ENCODE data around the gene SECISBP2.

The SECISBP2 gene

GRCh38 chr9:89402695-89403427 lies 84.6 kb downstream of the SECISBP2 start:
- Histone ChIP-seq H3K27me3 (ENCODE audit: control insufficient read depth in 1 of 2, insufficient read depth in 2 of 2, low read length in 2 of 2) (no peaks in the 10 kb centered on the region), H3K9me3 (ENCODE audit: low read length) (no peaks in the 10 kb centered on the region), H3K36me3 (ENCODE audit: insufficient read depth, low read length) (no peaks in the 10 kb centered on the region), H3K4me1 (ENCODE audit: insufficient read depth, low read length) (no peaks in the 10 kb centered on the region), H3K4me3 (ENCODE audit: low read depth in 1 of 2, low read length in 2 of 2) (no peak overlapping the region), H3K9ac (ENCODE audit: low read length) (no peak overlapping the region), H3K27ac (ENCODE audit: low read depth, low read length) (no peak overlapping the region)

GRCh38 chr9:89404074-89404473 lies 85.8 kb downstream of the SECISBP2 start:
- Histone ChIP-seq H3K27me3 (ENCODE audit: control insufficient read depth in 1 of 2, insufficient read depth in 2 of 2, low read length in 2 of 2) (no peaks in the 10 kb centered on the region), H3K27ac (ENCODE audit: low read depth, low read length) (no peak overlapping the region), H3K9ac (ENCODE audit: low read length) (no peak overlapping the region), H3K4me1 (ENCODE audit: insufficient read depth, low read length) (no peaks in the 10 kb centered on the region), H3K9me3 (ENCODE audit: low read length) (no peaks in the 10 kb centered on the region), H3K4me3 (ENCODE audit: low read depth in 1 of 2, low read length in 2 of 2) (no peak overlapping the region), H3K36me3 (ENCODE audit: insufficient read depth, low read length) (no peaks in the 10 kb centered on the region)

GRCh38 chr9:89405826-89406225 lies 87.5 kb downstream of the SECISBP2 start:
- Histone ChIP-seq H3K27ac (ENCODE audit: low read depth, low read length) (no peak overlapping the region), H3K4me3 (ENCODE audit: low read depth in 1 of 2, low read length in 2 of 2) (no peak overlapping the region), H3K9ac (ENCODE audit: low read length) (no peak overlapping the region), H3K36me3 (ENCODE audit: insufficient read depth, low read length) (no peaks in the 10 kb centered on the region), H3K4me1 (ENCODE audit: insufficient read depth, low read length) (no peaks in the 10 kb centered on the region), H3K9me3 (ENCODE audit: low read length) (no peaks in the 10 kb centered on the region), H3K27me3 (ENCODE audit: control insufficient read depth in 1 of 2, insufficient read depth in 2 of 2, low read length in 2 of 2) (no peaks in the 10 kb centered on the region)

GRCh38 chr9:89407070-89407469 lies 88.8 kb downstream of the SECISBP2 start:
- Histone ChIP-seq H3K27ac (ENCODE audit: low read depth, low read length) (no peak overlapping the region), H3K36me3 (ENCODE audit: insufficient read depth, low read length) (no peaks in the 10 kb centered on the region), H3K9me3 (ENCODE audit: low read length) (no peaks in the 10 kb centered on the region), H3K27me3 (ENCODE audit: control insufficient read depth in 1 of 2, insufficient read depth in 2 of 2, low read length in 2 of 2) (no peaks in the 10 kb centered on the region), H3K4me3 (ENCODE audit: low read depth in 1 of 2, low read length in 2 of 2) (no peak overlapping the region), H3K9ac (ENCODE audit: low read length) (no peak overlapping the region), H3K4me1 (ENCODE audit: insufficient read depth, low read length) (no peaks in the 10 kb centered on the region)

GRCh38 chr9:89408628-89409101 lies 90.4 kb downstream of the SECISBP2 start:
- no peaks in the 10 kb centered on the region for H3K4me1 ChIP-seq (ENCODE audit: insufficient read depth, low read length)
- H3K27ac ChIP-seq (ENCODE audit: low read depth, low read length): no peak overlapping the region
- H3K4me3 ChIP-seq (ENCODE audit: low read depth in 1 of 2, low read length in 2 of 2): no peak overlapping the region
- no peak overlapping the region for H3K9ac ChIP-seq (ENCODE audit: low read length)
- no peaks in the 10 kb centered on the region for H3K9me3 ChIP-seq (ENCODE audit: low read length)
- H3K27me3 ChIP-seq (ENCODE audit: control insufficient read depth in 1 of 2, insufficient read depth in 2 of 2, low read length in 2 of 2): no peaks in the 10 kb centered on the region
- no peaks in the 10 kb centered on the region for H3K36me3 ChIP-seq (ENCODE audit: insufficient read depth, low read length)
